Trophoblast cell (in vitro differentiated cells and primary cell): ENCODE measurements around the gene SMYD3.
A peak's percentile ranks its signal among the peaks of the same experiment; 100 is the strongest.

Source experiments
- DNase-seq, 2 donors: peaks; one replicate each; pipeline ENCODE4 v3.0.0-alpha.2; 2016
- H2AFZ ChIP-seq: 2 replicates; pipeline ENCODE4 v1.6.1; 2013; ENCODE audit warnings: low read length, moderate library complexity, mild to moderate bottlenecking; ENCODE audit not compliant: insufficient read depth, poor library complexity
- H2AK5ac ChIP-seq: 2 replicates; pipeline ENCODE4 v1.6.1; 2013; ENCODE audit warnings: mild to moderate bottlenecking, low read length
- H2BK120ac ChIP-seq: 2 replicates; pipeline ENCODE4 v1.6.1; 2013; ENCODE audit warnings: low read length, mild to moderate bottlenecking, moderate library complexity; ENCODE audit not compliant: insufficient read depth, poor library complexity
- H2BK12ac ChIP-seq: 2 replicates; pipeline ENCODE4 v1.6.1; 2013; ENCODE audit warnings: mild to moderate bottlenecking, low read length, moderate library complexity
- H2BK5ac ChIP-seq: 2 replicates; pipeline ENCODE4 v1.6.1; 2013; ENCODE audit warnings: low read length, low read depth, moderate library complexity, mild to moderate bottlenecking; ENCODE audit not compliant: poor library complexity
- H3K14ac ChIP-seq: 2 replicates; pipeline ENCODE4 v1.6.1; 2013; ENCODE audit warnings: mild to moderate bottlenecking, low read length
- H3K18ac ChIP-seq: 2 replicates; pipeline ENCODE4 v1.6.1; 2013; ENCODE audit warnings: mild to moderate bottlenecking, low read length
- H3K23ac ChIP-seq: 2 replicates; pipeline ENCODE4 v1.6.1; 2013; ENCODE audit warnings: low read length
- H3K27ac ChIP-seq: 2 replicates; pipeline ENCODE4 v1.5.1; 2013; ENCODE audit warnings: low read depth, mild to moderate bottlenecking, inconsistent platforms, low read length, moderate library complexity
- H3K27me3 ChIP-seq: 2 replicates; pipeline ENCODE4 v1.6.1; 2013; ENCODE audit warnings: inconsistent platforms, mild to moderate bottlenecking, low read length, moderate library complexity; ENCODE audit not compliant: insufficient read depth
- H3K36me3 ChIP-seq, 2 experiments: 1 replicate in 1 of 2; 2 replicates in 1 of 2; pipeline ENCODE4 v1.6.1; 2013; ENCODE audit warnings: low read length in 2 of 2, mild to moderate bottlenecking in 2 of 2, moderate library complexity in 1 of 2; ENCODE audit not compliant: insufficient read depth in 2 of 2, control insufficient read depth in 1 of 2
- H3K4ac ChIP-seq: 2 replicates; pipeline ENCODE4 v1.6.1; 2013; ENCODE audit warnings: low read depth, mild to moderate bottlenecking, low read length, moderate library complexity
- H3K4me1 ChIP-seq, 2 experiments: 1 replicate in 1 of 2; 2 replicates in 1 of 2; pipeline ENCODE4 v1.6.1; 2013; ENCODE audit warnings: low read length in 2 of 2, mild to moderate bottlenecking in 2 of 2, moderate library complexity in 1 of 2; ENCODE audit not compliant: insufficient read depth in 2 of 2, control insufficient read depth in 1 of 2
- H3K4me2 ChIP-seq: 2 replicates; pipeline ENCODE4 v1.6.1; 2013; ENCODE audit warnings: inconsistent platforms, mild to moderate bottlenecking, low read length, moderate library complexity
- H3K4me3 ChIP-seq: 2 replicates; pipeline ENCODE4 v1.5.1; 2013; ENCODE audit warnings: mild to moderate bottlenecking, low read depth, low read length, inconsistent platforms
- H3K79me1 ChIP-seq: one replicate; pipeline ENCODE4 v1.6.1; 2013; ENCODE audit warnings: low read length
- H3K79me2 ChIP-seq: 2 replicates; pipeline ENCODE4 v1.6.1; 2013; ENCODE audit warnings: low read length, mild to moderate bottlenecking; ENCODE audit not compliant: control insufficient read depth, insufficient read depth, poor library complexity
- H3K9ac ChIP-seq: 2 replicates; pipeline ENCODE4 v1.6.1; 2013; ENCODE audit warnings: mild to moderate bottlenecking, low read length
- H3K9me3 ChIP-seq: 2 replicates; pipeline ENCODE4 v1.6.1; 2013; ENCODE audit warnings: low read depth, mild to moderate bottlenecking, control low read depth, inconsistent platforms, low read length; ENCODE audit not compliant: insufficient read depth
- H4K12ac ChIP-seq: 2 replicates; pipeline ENCODE4 v1.6.1; 2013; ENCODE audit warnings: low read depth, mild to moderate bottlenecking, low read length, moderate library complexity
- H4K8ac ChIP-seq: 2 replicates; pipeline ENCODE4 v1.6.1; 2013; ENCODE audit warnings: low read depth, mild to moderate bottlenecking, low read length, moderate library complexity
- H4K91ac ChIP-seq: one replicate; pipeline ENCODE4 v1.6.1; 2013; ENCODE audit warnings: low read depth, mild to moderate bottlenecking, low read length, moderate library complexity
- WGBS: extraction: QIAGEN DNeasy Blood & Tissue Kit; methylation state at CpG from one replicate; pipeline ENCODE4 v1.1.7; 2013; ENCODE audit warnings: missing lambda C conversion rate; ENCODE audit not compliant: insufficient read length, insufficient coverage; ENCODE audit errors: extremely low coverage; 5-methylcytosine and 5-hydroxymethylcytosine counted together

The SMYD3 gene

GRCh38 chr1:246293366-246294121 lies 213.5 kb downstream of the SMYD3 start:
- H2AK5ac ChIP-seq: no peak overlapping the region
- no CpG with 5 or more reads among the region's 8 CpGs for WGBS

GRCh38 chr1:246292571-246292970 lies 214.5 kb downstream of the SMYD3 start:
- Histone ChIP-seq H3K4me1 (peaks cover 0 to 4% of the 10 kb centered on the region in 2 experiments), H3K79me2 (no peaks in the 10 kb centered on the region), H2BK5ac (no peak overlapping the region), H3K79me1 (no peaks in the 10 kb centered on the region), H3K4me3 (no peak overlapping the region), H3K4me2 (no peak overlapping the region), H4K91ac (no peak overlapping the region), H3K36me3 (no peaks in the 10 kb centered on the region), H3K4ac (no peak overlapping the region), H2AFZ (no peak overlapping the region), H3K23ac (no peak overlapping the region), H3K27ac (no peak overlapping the region), H2BK120ac (no peak overlapping the region), H2AK5ac (no peak overlapping the region), H3K14ac (no peak overlapping the region), H3K9ac (no peak overlapping the region), H2BK12ac (no peak overlapping the region), H3K9me3 (no peaks in the 10 kb centered on the region), H4K12ac (no peak overlapping the region), H3K18ac (no peak overlapping the region), H4K8ac (no peak overlapping the region), H3K27me3 (no peaks in the 10 kb centered on the region)
- no CpG with 5 or more reads among the region's 1 CpG for WGBS
- DNase-seq: no peak

More at GRCh38 chr1:246293366-246294121, 213.5 kb downstream of the SMYD3 start:
- Histone ChIP-seq H2AFZ (no peak overlapping the region), H3K4me2 (no peak overlapping the region), H3K4me1 (no peaks in the 10 kb centered on the region), H4K91ac (no peak overlapping the region), H2BK120ac (no peak overlapping the region), H4K8ac (no peak overlapping the region), H3K79me2 (no peaks in the 10 kb centered on the region), H3K79me1 (no peaks in the 10 kb centered on the region), H3K23ac (no peak overlapping the region), H3K4me3 (no peak overlapping the region), H2BK5ac (no peak overlapping the region), H2BK12ac (no peak overlapping the region), H3K18ac (no peak overlapping the region), H3K9me3 (no peaks in the 10 kb centered on the region), H3K14ac (no peak overlapping the region), H3K27ac (no peak overlapping the region), H3K4ac (no peak overlapping the region), H3K27me3 (no peaks in the 10 kb centered on the region), H4K12ac (no peak overlapping the region), H3K36me3 (no peaks in the 10 kb centered on the region), H3K9ac (no peak overlapping the region)
- no peak for DNase-seq

GRCh38 chr1:246291127-246291526 lies 216.0 kb downstream of the SMYD3 start:
- H4K91ac ChIP-seq: no peak overlapping the region
- no peak overlapping the region for H3K9ac ChIP-seq
- no peak overlapping the region for H4K12ac ChIP-seq
- no peak overlapping the region for H2BK120ac ChIP-seq
- no peak overlapping the region for H4K8ac ChIP-seq
- H2AK5ac ChIP-seq: no peak overlapping the region
- no peaks in the 10 kb centered on the region for H3K9me3 ChIP-seq
- H2BK12ac ChIP-seq: no peak overlapping the region
- H3K14ac ChIP-seq: no peak overlapping the region
- H2BK5ac ChIP-seq: no peak overlapping the region
- no peaks in the 10 kb centered on the region for H3K36me3 ChIP-seq
- no peak overlapping the region for H3K27ac ChIP-seq
- WGBS: no CpG with 5 or more reads among the region's 4 CpGs
- H3K27me3 ChIP-seq: no peaks in the 10 kb centered on the region
- H3K18ac ChIP-seq: no peak overlapping the region
- no peaks in the 10 kb centered on the region for H3K79me1 ChIP-seq
- no peak overlapping the region for H2AFZ ChIP-seq
- H3K4me2 ChIP-seq: no peak overlapping the region
- peaks cover 0 to 4% of the 10 kb centered on the region in 2 experiments for H3K4me1 ChIP-seq
- no peak overlapping the region for H3K23ac ChIP-seq
- no peak overlapping the region for H3K4me3 ChIP-seq
- no peak overlapping the region for H3K4ac ChIP-seq
- H3K79me2 ChIP-seq: no peaks in the 10 kb centered on the region
- DNase-seq: no peak

GRCh38 chr1:246283771-246284410 lies 223.2 kb downstream of the SMYD3 start:
- peaks cover under 1% of the 10 kb centered on the region for H3K79me2 ChIP-seq

More at GRCh38 chr1:246283771-246284410, 223.2 kb downstream of the SMYD3 start:
- H3K79me1 ChIP-seq: peaks cover 1% of the 10 kb centered on the region
- no peak overlapping the region for H3K4me3 ChIP-seq
- no peaks in the 10 kb centered on the region for H3K27me3 ChIP-seq
- no peak overlapping the region for H3K18ac ChIP-seq
- peaks cover 5 to 8% of the 10 kb centered on the region in 2 experiments for H3K4me1 ChIP-seq
- H3K36me3 ChIP-seq: no peaks in the 10 kb centered on the region
- no peak overlapping the region for H4K12ac ChIP-seq
- no peak overlapping the region for H3K4ac ChIP-seq
- no peak overlapping the region for H3K4me2 ChIP-seq
- no peak overlapping the region for H3K14ac ChIP-seq
- no peak overlapping the region for H2AFZ ChIP-seq
- H2BK120ac ChIP-seq: no peak overlapping the region
- H2BK12ac ChIP-seq: no peak overlapping the region
- no peak overlapping the region for H4K8ac ChIP-seq
- H3K23ac ChIP-seq: no peak overlapping the region
- H2BK5ac ChIP-seq: no peak overlapping the region
- H4K91ac ChIP-seq: no peak overlapping the region
- WGBS: no CpG with 5 or more reads among the region's 7 CpGs
- peak; percentile 61 to 84 for DNase-seq
- H3K9me3 ChIP-seq: no peaks in the 10 kb centered on the region
- no peak overlapping the region for H3K9ac ChIP-seq
- no peak overlapping the region for H3K27ac ChIP-seq
- no peak overlapping the region for H2AK5ac ChIP-seq
